ENCODE measurements around the gene OAS1. TPM values are rescaled to one million over a fixed set of nuclear protein-coding genes. Genes with fewer than 3 reads are reported as not detected.

Gene OAS1
- total and polyA plus RNA-seq, 2 of the 8 experiments (the other 6 are each of a cell fraction or from before 2014, with no cell fraction given), result 0.23 TPM; not detected in 1

- no peak overlapping the region for H3K9ac ChIP-seq (replicated peaks in 1 of 4; ENCODE audit: extremely low read depth in 1 of 4, low read depth in 3 of 4, low read length in 3 of 4)
- no peak overlapping the region for H2BK20ac ChIP-seq (ENCODE audit: low read length)
- H3K9me3 ChIP-seq (ENCODE audit: insufficient read depth in 2 of 2, low read depth in 1 of 2, low read length in 1 of 2), result no peaks in the 10 kb centered on the region
- no peaks in the 10 kb centered on the region for H3K79me1 ChIP-seq (ENCODE audit: low read depth, low read length)
- no peak overlapping the region for H3K27ac ChIP-seq (ENCODE audit: low read depth, low read length)
- H2AK5ac ChIP-seq (ENCODE audit: low read depth, low read length), result no peak overlapping the region
- no peaks in the 10 kb centered on the region for H3K27me3 ChIP-seq (replicated peaks in 1 of 4; ENCODE audit: control insufficient read depth in 3 of 4, extremely low read depth in 1 of 4, insufficient read depth in 3 of 4, low read length in 3 of 4)
- no peak overlapping the region for H3K4me3 ChIP-seq (ENCODE audit: extremely low read depth in 1 of 4, insufficient read depth in 2 of 4, low read depth in 3 of 4, low read length in 4 of 4)
- H3K14ac ChIP-seq (ENCODE audit: insufficient read length), result no peak overlapping the region
- H2BK15ac ChIP-seq (ENCODE audit: low read length), result no peak overlapping the region
- no peak overlapping the region for H4K8ac ChIP-seq (ENCODE audit: extremely low read depth, insufficient read depth, low read length)
- H4K5ac ChIP-seq (ENCODE audit: insufficient read length, low read depth, low read length), result no peak overlapping the region
- FAIRE-seq (no peak), DNase-seq (ENCODE audit: low read depth in 1 of 2, low spot score in 2 of 2) (no peak)
- no peaks in the 10 kb centered on the region for H4K20me1 ChIP-seq (replicated peaks in 1 of 2; ENCODE audit: control insufficient read depth in 1 of 2, insufficient read depth in 2 of 2, low read length in 2 of 2)
- no peak overlapping the region for H4K91ac ChIP-seq (replicated peaks; ENCODE audit: insufficient read length, low read length)
- no peak overlapping the region for H2BK120ac ChIP-seq (replicated peaks; ENCODE audit: low read depth, low read length)
- no peaks in the 10 kb centered on the region for H3K79me2 ChIP-seq (ENCODE audit: control insufficient read depth in 1 of 2, insufficient read depth in 2 of 2, low read length in 2 of 2)
- H3K23ac ChIP-seq (ENCODE audit: insufficient read length), result no peak overlapping the region
- 95% methylated on average over 11 of the region's 11 CpGs; no CpG with 5 or more reads in 1 of the 2 experiments for WGBS, 2 experiments (ENCODE audit: extremely low coverage in 1 of 2, insufficient coverage in 1 of 2, insufficient read length in 1 of 2, insufficient replicate concordance in 2 of 2, low coverage in 1 of 2, low lambda C conversion rate in 2 of 2, missing lambda C conversion rate in 1 of 2)
- CTCF ChIA-PET (ENCODE audit: partially characterized antibody), result interaction anchor here (1.0 kb wide), 1 partner anchor 13 kb away, joined by 3 read pairs; no protein-coding TSS in a partner anchor
- no peak overlapping the region for H3K56ac ChIP-seq (replicated peaks; ENCODE audit: insufficient read length, low read depth, low read length)
- H3K36me3 ChIP-seq (ENCODE audit: control insufficient read depth in 2 of 4, insufficient read depth in 4 of 4, low read length in 3 of 4), result no peaks in the 10 kb centered on the region
- no peak overlapping the region for H3K4me2 ChIP-seq (ENCODE audit: insufficient read depth in 1 of 2, low read depth in 2 of 2, low read length in 2 of 2)
- H3K18ac ChIP-seq (ENCODE audit: extremely low read depth, low read length), result no peak overlapping the region; the same call in 1 of the 2 replicates
- H2AFZ ChIP-seq (ENCODE audit: low read length), result no peak overlapping the region
- H3K4ac ChIP-seq (replicated peaks; ENCODE audit: insufficient read length, low read depth, low read length), result no peak overlapping the region
- no peak overlapping the region for H2BK12ac ChIP-seq (ENCODE audit: low read depth, low read length)
- no peak overlapping the region for H2BK5ac ChIP-seq (ENCODE audit: low read depth, low read length)
- POLR2A ChIA-PET (ENCODE audit: partially characterized antibody), result interaction anchor here (0.6 kb wide), 1 partner anchor 192 kb away, joined by 3 read pairs; no protein-coding TSS in a partner anchor
- H3K4me1 ChIP-seq (replicated peaks in 1 of 4; ENCODE audit: control insufficient read depth in 3 of 4, insufficient read depth in 4 of 4, low read length in 3 of 4), result no peaks in the 10 kb centered on the region
- H3K23me2 ChIP-seq (ENCODE audit: low read depth, low read length), result no peaks in the 10 kb centered on the region
- TF ChIP-seq RXRA (IDR thresholded peaks at IDR 0.05; ENCODE audit: insufficient read depth, low read depth, low read length) (no peak), ZNF274 (IDR thresholded peaks at IDR 0.05; ENCODE audit: borderline replicate concordance, extremely low read depth, low read length) (no peak), SIX5 (IDR thresholded peaks at IDR 0.05; ENCODE audit: low read depth, low read length) (no peak), POLR2A (IDR thresholded peaks at IDR 0.05; ENCODE audit: control extremely low read depth in 1 of 2, low read depth in 2 of 2, low read length in 2 of 2) (no peak), EZH2 (IDR thresholded peaks at IDR 0.05; ENCODE audit: low read depth, low read length, severe bottlenecking) (no peak), NANOG (IDR thresholded peaks at IDR 0.05; ENCODE audit: insufficient read depth, low read depth, low read length, poor library complexity, severe bottlenecking) (no peak), HDAC6 (IDR thresholded peaks at IDR 0.05; ENCODE audit: low read depth, low read length) (no peak), KDM1A (IDR thresholded peaks at IDR 0.05; ENCODE audit: borderline replicate concordance, low read length) (no peak), CREB1 (IDR thresholded peaks at IDR 0.05) (no peak), ASH2L (IDR thresholded peaks at IDR 0.05; ENCODE audit: low read length) (no peak), BCL11A (IDR thresholded peaks at IDR 0.05; ENCODE audit: low read depth in 2 of 2, low read length in 2 of 2) (no peak), SP1 (IDR thresholded peaks at IDR 0.05; ENCODE audit: low read depth, low read length) (no peak), NRF1 (IDR thresholded peaks at IDR 0.05; ENCODE audit: low read depth, low read length) (no peak), GTF2F1 (IDR thresholded peaks at IDR 0.05; ENCODE audit: borderline replicate concordance, low read depth, low read length) (no peak), CHD1 (IDR thresholded peaks at IDR 0.05; ENCODE audit: low read depth, low read length) (no peak), RBBP5 (IDR thresholded peaks at IDR 0.05; ENCODE audit: borderline replicate concordance, low read depth, low read length) (no peak)
Observed at GRCh38 chr12:112950701-112951100, 43.9 kb downstream of the OAS1 start.
